D721Med (cell line): ENCODE data around the gene KRCC1.

ENCODE experiments used
- DNase-seq: peaks from one replicate; pipeline ENCODE4 v3.0.0; 2011; ENCODE audit warnings: low spot score; ENCODE audit not compliant: insufficient read length
- FAIRE-seq: peaks from 2 replicates; lab custom pipeline; 2011; peaks lifted over from hg19 to GRCh38; lab: Jason Lieb, UNC
- CTCF ChIP-seq: IDR thresholded peaks from 2 replicates; pipeline ENCODE4 v1.5.1; 2012; ENCODE audit warnings: mild to moderate bottlenecking, control low read depth; ENCODE audit not compliant: insufficient read depth; ENCODE audit errors: missing control alignments

KRCC1 gene

GRCh38 chr2:88078643-88079172, 23.1 kb upstream of the KRCC1 start:
- DNase-seq (no peak), FAIRE-seq (no peak)
- no peak for TF ChIP-seq CTCF

GRCh38 chr2:88077080-88077479, 21.5 kb upstream of the KRCC1 start:
- DNase-seq (no peak), FAIRE-seq (no peak)
- TF ChIP-seq CTCF, result no peak

GRCh38 chr2:88074854-88075292, 19.3 kb upstream of the KRCC1 start:
- TF ChIP-seq CTCF, result no peak
- no peak for FAIRE-seq
- DNase-seq, result no peak

- DNase-seq (no peak), FAIRE-seq (no peak)
- TF ChIP-seq CTCF, result no peak
Observed at GRCh38 chr2:88074150-88074549, 18.6 kb upstream of the KRCC1 start.

GRCh38 chr2:88071365-88071764, 15.8 kb upstream of the KRCC1 start:
- TF ChIP-seq CTCF, result no peak
- DNase-seq (no peak), FAIRE-seq (no peak)

- DNase-seq (no peak), FAIRE-seq (no peak)
- TF ChIP-seq CTCF, result no peak
Observed at GRCh38 chr2:88070055-88070454, 14.5 kb upstream of the KRCC1 start.

- DNase-seq, result no peak
- no peak for TF ChIP-seq CTCF
- FAIRE-seq, result no peak
Observed at GRCh38 chr2:88069117-88069516, 13.5 kb upstream of the KRCC1 start.
